NCI-H2107 treated with DMSO at 0.1 percent for 48 hours (cell line): Measurements from ENCODE around the gene GPR35.

Experiments
- DNase-seq: peaks from one replicate; lab custom pipeline; 2025; ENCODE audit not compliant: unreplicated experiment; lab: John Stamatoyannopoulos, UW

GPR35 gene

DNA sequence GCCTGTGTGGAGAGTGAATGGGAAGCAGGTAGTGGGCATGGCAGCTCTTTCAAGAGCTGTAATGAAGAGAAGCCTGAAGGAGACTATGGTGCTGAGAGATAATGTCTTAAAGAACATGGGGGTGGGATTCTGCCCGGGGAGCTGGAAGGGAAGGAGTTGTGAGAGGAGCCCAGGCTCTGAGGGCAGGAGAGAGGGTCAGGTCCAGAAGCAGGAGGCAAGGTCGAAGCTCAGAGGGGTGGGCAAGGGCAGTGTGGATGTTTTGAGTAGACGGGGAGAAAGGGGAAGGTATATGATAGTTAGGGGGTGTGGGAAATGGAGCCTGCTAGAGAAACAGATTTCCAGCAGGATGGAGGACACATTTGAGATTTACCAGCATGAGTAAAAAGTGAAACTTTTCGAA, 36.6 kb upstream of the GPR35 start:
- DNase-seq: no peak

DNA sequence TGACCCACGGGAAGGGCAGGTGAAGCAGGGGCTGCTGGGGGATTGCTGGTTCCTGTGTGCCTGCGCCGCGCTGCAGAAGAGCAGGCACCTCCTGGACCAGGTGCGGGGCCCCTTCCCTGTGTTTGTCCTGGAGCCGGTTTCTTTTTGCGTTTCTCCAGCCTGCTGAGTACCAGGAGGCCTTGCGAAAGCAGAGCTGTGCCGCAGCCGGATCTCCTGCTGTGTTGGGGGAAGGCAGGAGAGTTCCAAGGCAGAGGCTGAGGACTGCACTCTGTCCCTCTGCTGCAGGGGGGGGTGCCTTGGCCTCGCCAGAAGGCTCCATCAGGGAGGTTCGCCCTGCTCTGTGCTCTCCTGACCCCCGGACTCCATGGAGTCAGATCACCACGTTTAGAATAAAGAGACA, 35.9 kb upstream of the GPR35 start:
- DNase-seq: no peak

DNA sequence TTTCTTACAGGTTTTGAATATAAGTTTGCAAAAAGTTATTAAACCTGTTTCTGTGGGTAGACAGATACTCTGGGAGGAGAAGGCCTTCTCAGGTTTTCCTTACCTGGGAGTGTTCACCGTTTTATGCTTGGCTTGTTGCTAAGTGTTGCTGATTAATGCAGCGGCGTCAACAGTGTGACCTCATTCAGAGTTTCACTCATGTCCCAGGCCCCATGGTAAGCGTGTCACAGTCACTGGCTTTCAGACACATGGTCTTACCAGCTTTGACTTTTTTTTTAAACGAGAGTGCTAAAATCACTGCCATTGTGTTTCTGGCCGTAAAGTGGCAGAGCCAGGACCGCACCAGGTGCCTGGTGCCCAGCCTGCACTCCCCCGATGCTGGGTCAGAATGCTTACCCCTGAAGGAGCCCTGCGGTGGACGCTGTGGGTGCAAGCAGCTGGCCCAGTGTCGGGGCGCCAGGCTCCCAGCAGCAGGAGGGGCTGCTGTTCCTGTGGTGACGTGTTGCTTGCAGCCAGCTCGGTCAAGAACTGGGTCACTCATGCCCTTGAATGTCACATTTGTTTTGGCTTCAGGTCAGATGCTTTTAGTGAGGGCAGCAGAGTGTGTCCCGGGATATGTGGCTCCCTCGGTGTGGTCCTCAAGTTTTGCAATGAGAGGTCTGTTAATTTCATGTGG, 35.3 kb upstream of the GPR35 start:
- no peak for DNase-seq

DNA sequence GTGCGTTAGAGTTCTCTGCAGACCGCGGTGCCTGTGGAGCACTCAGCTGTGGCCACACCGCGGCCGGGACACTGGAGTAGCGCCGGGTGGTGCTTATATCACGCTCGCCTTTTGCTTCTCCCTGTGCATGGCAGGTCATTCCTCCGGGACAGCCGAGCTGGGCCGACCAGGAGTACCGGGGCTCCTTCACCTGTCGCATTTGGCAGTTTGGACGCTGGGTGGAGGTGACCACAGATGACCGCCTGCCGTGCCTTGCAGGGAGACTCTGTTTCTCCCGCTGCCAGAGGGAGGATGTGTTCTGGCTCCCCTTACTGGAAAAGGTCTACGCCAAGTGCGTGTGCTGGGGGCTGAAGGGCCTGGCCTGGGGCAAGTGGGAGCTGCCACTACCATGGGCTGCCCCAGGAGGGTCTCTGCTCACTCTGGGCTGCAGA, 34.6 kb upstream of the GPR35 start:
- DNase-seq: no peak

DNA sequence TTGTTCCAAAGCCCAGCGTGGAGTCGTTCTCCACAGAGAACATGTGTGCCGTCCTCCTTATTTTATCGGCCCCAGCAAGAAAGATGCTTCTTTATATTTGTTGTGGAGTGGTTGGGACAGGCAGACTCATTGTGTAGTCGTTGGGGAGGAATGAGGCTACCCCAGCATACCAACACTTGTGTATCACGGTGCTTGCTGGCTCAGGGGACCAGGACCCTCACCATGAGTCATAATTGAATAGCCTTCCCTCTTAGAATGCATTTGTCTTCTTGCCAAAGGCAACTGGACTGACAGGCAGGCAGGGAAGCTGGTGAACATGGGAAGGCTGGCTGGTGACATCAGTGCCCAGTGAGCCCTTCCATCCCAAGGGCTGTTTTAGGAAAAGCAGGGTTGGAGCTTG, 34.1 kb upstream of the GPR35 start:
- no peak for DNase-seq

DNA sequence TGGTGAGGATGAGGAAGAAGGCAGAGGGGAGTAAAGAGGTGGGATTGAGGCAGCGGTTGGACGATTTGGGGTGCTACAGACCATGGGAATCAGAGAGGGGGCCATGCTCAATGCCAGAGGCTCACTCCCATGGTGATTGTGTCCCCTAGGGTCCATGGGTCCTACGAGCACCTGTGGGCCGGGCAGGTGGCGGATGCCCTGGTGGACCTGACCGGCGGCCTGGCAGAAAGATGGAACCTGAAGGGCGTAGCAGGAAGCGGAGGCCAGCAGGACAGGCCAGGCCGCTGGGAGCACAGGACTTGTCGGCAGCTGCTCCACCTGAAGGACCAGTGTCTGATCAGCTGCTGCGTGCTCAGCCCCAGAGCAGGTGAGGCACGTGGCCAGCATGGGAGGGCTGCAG, 33.5 kb upstream of the GPR35 start:
- no peak for DNase-seq

DNA sequence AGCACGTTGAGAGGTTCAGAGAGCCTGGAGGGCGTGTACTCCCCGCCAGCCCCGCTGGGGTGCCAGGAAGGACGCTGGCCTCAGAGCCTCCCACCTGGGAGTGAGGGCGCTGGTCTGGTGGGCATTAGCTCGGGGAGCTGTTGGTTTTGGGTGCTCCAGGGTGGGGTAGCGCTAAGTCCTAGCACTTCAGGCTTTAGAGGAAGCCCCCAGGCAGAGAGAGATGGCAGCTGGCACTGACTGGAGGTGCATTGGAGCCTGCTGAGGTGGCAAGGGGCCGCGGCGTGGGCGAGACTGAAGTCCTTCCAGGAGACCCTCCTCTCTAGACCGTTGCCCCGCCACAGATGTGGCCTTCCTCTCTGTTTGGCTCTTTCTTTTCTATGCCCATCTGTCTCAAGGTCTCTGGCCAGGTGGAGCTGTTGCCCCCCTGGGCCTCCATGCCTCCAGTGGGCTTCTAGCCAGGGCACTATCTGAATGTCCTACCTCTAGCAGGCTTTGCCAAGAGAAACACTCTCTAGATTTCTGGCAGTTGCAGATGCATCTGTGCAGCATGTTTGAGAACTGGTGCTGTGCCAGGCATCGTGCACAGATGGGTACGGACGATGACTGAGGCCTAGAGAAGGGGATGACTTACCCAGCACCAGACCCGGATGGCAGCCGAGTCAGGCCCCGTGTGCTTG, 32.1 kb upstream of the GPR35 start:
- DNase-seq: no peak

DNA sequence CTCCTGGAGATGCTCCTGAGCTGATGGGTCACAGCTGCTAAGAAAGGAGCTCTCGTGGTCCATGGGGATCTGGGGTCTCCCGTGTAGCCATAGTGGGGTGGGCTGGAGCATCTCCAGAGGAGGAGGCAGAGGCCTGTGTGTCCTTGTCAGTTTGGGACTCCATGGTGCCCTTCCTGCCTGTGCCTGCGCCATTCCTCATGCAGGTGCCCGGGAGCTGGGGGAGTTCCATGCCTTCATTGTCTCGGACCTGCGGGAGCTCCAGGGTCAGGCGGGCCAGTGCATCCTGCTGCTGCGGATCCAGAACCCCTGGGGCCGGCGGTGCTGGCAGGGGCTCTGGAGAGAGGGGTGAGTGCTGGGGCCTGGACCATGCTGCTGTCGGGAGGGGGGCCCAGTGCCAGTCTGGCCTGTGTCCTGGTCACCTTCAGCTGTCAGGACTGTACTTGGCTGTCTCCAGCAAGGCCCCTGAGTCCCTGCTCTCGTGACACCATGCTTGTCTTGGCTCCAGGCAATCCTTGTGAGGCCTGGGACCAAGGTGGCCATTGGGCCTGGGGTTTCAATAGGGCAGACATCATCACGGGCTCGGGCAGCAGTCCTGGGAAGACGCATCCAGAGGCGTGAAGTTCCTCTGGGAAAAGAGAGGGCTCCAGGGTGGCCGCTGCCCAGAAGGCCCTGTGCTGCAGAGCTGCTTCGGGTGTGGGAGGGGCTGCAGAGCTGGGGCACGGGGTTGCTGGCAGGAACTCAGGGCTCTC, 31.4 kb upstream of the GPR35 start:
- DNase-seq: no peak

DNA sequence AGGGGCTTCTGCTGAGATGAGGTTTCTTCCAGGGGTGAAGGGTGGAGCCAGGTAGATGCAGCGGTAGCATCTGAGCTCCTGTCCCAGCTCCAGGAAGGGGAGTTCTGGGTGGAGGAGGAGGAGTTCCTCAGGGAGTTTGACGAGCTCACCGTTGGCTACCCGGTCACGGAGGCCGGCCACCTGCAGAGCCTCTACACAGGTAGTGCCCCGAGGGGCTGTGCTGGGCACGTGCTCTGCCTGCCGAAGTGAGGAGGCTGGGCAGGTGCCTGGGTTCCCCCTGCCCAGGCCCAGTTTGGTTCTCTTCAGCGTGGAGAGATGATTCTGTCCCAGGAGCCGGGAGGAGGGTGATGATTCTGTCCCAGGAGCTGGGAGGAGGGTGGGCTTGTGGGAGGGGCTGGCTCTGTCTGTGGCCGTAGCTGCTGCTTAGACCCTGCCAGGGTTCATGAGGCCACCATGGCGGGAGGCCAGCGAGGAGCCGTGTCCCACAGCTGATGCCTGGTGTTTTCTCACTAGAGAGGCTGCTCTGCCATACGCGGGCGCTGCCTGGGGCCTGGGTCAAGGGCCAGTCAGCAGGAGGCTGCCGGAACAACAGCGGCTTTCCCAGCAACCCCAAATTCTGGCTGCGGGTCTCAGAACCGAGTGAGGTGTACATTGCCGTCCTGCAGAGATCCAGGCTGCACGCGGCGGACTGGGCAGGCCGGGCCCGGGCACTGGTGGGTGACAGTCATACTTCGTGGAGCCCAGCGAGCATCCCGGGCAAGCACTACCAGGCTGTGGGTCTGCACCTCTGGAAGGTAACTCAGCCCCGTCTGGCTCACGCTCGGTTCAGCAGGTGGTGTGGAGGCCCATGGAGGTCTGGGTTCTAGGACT, 30.5 kb upstream of the GPR35 start:
- no peak for DNase-seq

DNA sequence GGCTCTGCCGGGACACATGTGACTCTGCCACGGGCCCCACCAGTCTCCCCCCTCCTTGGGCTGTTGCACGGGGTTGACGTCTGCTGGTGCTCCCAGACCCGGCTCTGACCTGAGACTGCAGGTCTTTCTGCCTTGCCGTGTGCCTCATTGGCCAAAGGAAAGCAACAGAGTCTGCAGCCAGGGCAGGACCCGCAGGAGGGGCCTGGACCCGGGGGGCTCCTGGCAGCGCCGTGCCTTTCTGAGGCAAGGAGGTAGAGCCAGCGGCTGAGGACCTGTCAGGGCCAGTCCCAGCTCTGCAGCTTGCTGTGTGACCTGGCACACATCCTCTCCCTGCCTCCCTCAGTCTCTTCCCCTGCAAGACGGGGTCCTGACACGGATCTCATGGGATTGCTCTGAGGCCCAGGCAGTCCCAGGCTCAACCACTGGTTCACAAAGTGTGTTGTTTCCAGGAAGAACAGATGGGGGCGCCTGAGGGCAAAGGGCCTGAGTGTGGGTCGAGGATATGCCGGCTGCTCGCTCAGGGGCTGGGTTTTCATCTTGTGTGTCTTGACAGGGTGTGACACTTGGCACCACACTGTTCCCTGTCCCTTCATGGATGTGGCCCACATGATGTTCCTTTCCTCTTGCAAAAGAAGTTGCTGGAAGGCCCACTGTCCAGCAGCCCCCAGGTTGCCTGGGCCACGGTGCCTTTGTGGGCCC, 29.8 kb upstream of the GPR35 start:
- no peak for DNase-seq

DNA sequence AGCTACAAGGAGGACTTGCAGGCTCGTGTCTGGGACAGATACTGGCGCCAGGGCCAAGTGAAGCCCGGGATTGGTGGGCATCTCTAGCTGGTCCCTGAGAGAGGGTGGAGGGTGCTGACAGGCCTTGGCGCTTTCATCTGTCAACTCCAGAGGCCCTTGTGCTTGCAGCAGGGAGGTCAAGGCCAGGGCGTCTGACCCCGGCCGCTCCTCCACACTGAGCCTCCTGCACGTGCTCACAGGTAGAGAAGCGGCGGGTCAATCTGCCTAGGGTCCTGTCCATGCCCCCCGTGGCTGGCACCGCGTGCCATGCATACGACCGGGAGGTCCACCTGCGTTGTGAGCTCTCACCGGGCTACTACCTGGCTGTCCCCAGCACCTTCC, 29.2 kb upstream of the GPR35 start:
- DNase-seq: no peak

DNA sequence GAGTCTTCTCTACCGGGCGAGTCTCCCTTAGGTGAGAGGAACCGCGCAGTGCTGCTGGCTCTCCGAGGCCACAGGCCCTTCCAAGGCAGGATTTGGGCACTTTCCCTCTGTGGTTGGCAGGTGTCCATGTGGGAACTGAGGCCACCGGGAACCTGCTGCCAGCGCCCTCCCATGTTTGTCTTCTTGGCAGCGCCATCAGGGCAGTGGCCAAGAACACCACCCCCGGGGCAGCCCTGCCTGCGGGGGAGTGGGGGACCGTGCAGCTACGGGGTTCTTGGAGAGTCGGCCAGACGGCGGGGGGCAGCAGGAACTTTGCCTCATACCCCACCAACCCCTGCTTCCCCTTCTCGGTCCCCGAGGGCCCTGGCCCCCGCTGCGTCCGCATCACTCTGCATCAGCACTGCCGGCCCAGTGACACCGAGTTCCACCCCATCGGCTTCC, 28.8 kb upstream of the GPR35 start:
- DNase-seq: no peak

DNA sequence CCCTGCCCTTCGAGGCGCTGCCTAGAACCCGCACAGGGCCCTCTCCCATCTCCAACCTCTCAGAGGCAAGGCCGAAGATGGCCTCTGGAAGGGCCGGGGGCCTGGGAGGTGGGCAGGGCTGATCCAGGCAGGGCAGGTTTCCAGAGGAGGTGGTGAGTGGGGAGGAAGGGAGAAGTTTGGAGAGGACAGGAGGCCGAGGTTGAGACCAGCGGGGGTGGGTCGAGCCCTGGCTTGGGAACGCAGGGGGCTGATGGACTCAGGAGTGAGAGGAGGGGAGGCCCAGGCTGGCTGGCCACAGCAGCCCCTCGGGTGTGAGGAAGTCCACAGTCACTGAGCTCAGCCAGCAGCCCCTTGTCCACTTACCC, 28.2 kb upstream of the GPR35 start:
- no peak for DNase-seq

DNA sequence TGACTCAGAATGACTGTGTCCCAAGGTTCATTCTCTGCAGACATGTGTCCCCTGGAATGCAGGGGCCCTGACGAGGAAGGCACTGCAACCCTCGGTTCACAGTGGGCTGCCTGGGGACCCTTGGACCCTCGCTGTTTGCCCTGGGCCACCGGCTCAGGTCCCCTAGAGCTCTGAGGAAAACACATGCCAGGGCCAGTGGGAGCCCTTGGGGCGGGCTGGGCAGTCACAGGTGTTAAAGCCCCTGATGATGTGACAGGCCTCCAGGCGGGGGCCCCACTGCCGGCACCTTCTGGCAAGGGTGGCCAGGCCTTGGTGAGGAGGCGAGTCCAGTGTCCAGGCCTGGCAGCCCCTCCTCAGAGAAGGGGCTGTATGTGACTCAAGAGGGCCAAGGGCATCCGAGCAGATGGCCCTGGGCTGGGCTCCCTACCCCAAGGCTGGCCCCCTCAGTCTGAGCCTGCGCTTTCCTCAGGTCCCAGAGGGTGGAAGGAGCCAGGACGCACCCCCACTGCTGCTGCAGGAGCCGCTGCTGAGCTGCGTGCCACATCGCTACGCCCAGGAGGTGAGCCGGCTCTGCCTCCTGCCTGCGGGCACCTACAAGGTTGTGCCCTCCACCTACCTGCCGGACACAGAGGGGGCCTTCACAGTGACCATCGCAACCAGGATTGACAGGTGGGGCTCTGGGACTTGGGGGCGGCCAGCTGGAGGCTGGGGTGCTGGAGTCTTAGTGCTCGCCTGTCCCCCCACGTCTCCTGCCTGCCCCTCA, 27.7 kb upstream of the GPR35 start:
- no peak for DNase-seq

DNA sequence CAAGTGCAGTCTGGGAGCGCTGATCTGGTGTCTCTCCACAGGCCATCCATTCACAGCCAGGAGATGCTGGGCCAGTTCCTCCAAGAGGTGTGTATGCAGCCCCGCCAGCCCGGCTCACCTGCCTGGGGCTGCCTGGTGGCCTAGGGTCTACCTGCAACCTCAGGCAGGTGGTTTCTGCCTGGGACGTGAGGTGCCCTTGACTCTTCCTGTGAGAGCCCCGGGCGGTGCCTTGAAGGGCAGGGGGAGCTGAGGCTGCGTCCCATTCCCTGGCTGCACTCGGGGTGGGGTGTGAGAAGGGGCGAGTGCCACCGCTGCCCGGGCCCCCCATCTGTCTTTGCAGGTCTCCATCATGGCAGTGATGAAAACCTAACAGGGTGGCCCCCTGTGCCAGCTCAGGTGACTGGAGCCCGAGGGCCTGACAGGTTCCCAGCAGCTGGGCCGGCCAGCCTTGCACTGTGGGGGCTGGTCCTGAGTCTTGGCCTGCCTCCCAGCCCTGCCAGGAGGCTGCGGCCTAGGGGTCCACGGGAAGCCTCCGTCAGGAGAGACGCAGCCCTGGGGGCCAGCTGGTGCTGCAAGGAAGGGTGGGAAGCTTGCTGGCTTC, 26.9 kb upstream of the GPR35 start:
- DNase-seq: no peak

DNA sequence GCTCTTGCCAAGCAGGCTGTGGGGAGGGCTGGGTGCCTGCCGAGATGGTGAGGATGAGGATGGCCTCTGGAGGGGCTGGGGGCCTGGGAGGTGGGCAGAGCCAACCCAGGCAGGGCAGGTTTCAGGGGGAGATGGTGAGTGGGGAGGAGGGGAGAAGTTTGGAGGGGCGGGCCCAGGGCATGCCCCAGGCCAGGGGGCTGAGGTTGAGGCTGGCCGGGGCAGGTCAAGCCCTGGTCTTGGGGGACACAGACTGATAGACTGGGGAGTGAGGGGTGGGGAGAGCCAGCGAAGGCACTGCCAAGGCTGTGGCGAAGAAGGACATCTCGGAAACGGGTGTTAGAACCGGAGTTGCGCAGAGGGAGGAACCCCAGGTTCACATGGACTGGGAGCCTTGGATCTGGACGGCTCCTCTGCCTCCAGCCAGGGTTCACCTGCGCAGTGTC, 26.1 kb upstream of the GPR35 start:
- no peak for DNase-seq

DNA sequence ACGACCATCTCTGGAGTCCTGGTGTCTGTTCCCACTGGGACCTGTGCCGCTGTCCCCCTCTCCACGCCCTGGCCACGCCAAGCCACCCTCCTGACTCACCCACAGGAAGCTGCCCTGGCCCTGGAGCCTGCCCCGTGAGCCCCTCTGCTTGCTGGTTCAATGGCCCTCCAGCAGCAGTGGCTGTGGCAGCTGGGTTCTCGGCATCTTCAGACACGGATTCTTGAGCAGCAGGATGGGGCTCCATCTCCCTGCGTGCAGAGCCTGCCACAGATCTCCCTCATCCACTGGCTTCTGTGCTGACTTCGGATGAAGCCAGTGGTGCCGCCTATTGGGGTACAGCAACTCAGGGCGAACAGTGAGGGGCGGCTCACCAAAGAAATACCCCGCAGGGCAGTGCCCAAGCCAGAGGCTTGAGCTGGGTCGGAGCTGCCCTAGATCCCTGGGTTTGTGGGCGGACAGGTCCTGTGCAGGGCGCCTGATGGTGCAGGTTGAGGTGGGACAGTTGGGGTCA, 24.8 kb upstream of the GPR35 start:
- no peak for DNase-seq

DNA sequence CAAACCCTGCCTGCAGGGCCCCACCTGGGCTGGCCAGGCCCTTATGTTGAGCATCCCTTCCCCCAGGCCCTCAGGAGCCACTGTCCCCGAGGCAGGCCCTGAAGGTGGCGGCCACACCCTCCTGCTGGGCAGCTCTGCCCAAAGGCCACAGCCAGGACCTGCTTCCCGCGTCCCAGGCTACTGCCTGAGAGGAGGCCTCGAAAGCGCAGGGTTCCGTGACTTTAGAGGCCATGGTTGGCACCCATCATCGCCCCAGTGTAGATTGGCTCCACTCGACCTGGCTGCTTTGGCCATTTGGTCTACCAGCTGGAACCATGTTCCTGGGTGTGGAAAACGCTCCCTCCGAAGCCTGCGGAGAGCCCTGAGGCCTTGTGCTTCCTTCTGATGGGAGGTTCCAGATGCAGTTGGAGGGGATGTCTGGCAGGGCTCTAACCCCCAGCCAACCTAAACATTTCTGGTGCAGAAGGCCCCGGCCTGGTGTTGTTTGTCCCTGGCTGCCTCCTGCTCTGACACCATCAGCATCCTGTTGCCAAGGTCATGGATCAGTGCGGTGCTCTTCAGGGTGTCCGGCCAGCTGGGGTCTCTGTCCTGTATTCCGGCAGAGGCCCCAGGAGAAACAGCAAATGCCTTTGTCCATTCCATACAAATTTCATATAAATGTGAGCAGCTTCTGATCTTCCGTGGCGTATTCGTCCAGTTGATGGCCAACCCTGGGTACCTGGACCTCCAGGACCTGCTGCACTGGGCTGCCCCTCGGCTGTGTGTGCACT, 24.0 kb upstream of the GPR35 start:
- DNase-seq: no peak

DNA sequence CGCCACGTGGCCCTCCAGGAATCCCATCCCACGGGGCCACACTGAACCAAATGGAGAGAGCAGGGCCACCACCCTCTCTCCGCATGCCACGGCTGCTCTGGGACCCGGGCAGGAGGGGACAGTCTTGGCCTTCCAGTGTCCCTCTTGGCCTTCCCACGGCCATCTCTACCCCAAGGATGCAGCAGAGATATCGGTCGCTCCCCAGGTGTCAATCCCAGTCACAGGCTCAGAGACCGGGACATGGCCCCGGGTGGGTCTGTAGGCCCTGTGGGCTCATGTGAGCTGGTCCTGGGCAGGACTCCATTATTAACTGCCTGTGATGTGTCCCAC, 23.5 kb upstream of the GPR35 start:
- DNase-seq: no peak
